AG09319 (cell line): ENCODE measurements around the gene SLC25A13.

ENCODE experiments used
- DNase-seq: peaks from one replicate; pipeline ENCODE4 v3.0.0-alpha.2; 2010; ENCODE audit warnings: low read depth; ENCODE audit errors: extremely low read depth
- TF ChIP-seq, protein P1 (sequence below): IDR thresholded peaks from 2 replicates; pipeline ENCODE4 v1.5.1; 2011; ENCODE audit warnings: low read depth, mild to moderate bottlenecking, inconsistent platforms, low read length, moderate library complexity

The SLC25A13 gene

DNA sequence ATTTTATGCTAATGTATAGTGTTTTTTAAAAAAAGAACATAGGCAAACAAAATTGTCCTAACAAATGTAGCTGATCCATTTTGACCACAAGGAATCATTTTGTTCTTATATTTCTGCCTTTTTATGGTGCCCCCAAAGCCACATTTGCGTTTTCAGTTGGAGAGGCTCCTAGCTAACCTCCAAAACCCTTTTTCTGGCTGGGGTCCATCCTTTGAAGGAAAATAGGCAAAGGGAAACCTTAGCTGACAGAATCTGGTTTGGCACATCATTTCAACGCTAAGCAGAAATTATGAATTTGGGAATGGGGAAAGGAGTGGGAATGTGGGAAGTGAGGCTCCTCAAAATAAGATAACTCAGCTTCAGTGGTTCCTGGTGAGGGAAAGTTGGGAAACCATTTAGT is 25.6 kb upstream of the SLC25A13 start:
- TF ChIP-seq, protein P1, sequence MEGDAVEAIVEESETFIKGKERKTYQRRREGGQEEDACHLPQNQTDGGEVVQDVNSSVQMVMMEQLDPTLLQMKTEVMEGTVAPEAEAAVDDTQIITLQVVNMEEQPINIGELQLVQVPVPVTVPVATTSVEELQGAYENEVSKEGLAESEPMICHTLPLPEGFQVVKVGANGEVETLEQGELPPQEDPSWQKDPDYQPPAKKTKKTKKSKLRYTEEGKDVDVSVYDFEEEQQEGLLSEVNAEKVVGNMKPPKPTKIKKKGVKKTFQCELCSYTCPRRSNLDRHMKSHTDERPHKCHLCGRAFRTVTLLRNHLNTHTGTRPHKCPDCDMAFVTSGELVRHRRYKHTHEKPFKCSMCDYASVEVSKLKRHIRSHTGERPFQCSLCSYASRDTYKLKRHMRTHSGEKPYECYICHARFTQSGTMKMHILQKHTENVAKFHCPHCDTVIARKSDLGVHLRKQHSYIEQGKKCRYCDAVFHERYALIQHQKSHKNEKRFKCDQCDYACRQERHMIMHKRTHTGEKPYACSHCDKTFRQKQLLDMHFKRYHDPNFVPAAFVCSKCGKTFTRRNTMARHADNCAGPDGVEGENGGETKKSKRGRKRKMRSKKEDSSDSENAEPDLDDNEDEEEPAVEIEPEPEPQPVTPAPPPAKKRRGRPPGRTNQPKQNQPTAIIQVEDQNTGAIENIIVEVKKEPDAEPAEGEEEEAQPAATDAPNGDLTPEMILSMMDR = no peak
- no peak for DNase-seq

DNA sequence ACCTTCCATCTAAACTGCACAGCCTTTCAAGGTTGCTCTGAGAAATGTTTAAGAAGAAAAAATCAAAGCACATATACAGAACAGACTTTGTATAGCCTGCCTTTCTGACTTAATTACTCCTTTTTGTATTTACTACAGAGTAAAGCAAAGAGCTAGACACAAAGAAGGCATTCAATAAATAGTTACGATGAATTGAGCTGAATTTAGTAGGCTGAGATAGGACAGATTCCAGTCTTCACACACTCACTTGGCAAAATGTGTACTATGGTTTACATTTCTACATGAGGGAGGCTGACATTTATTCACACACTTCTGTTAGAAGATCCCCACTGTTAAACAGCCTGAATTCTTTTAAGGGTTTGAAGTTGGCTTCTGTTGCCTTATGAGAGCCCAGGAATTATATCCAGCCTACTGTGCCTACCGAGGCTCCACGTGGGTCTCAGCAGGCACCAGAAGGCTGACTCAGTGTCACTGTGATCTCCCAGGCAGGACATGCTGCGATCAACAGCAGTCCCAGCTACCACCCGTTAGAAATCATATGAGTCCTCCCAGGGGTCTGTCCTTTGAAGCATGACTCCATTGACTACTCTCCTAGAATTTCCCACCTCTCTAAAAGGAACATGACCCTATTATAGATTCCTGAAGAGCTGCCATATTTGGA is 24.5 kb upstream of the SLC25A13 start:
- TF ChIP-seq, protein P1 = no peak
- DNase-seq = no peak

DNA sequence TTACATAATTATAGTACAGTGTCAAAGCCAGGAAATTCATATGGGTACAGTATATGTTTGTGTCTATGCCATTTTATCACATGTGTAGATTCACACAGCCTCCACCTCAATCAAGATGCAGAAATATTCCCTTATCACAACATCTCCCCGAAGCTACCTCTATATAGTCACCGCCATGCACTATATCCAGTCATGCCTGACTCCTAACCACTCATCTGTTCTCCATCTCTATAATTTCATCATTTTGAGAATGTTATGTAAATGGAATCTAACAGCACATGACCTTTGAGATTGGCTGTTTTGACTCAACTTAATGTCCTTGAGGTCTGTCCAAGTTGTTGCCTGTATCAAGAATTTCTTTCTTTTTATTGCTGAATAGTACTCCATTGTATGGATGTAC is 22.3 kb upstream of the SLC25A13 start:
- DNase-seq = no peak
- TF ChIP-seq, protein P1 = no peak

GRCh38 chr7:96342049-96342448 is 20.2 kb upstream of the SLC25A13 start:
- TF ChIP-seq, protein P1 = no peak
- DNase-seq = no peak

GRCh38 chr7:96337519-96337918 is 15.6 kb upstream of the SLC25A13 start:
- TF ChIP-seq, protein P1 = no peak
- DNase-seq = no peak

GRCh38 chr7:96332325-96332724 is 10.4 kb upstream of the SLC25A13 start:
- TF ChIP-seq, protein P1 = no peak
- no peak for DNase-seq

- TF ChIP-seq, protein P1 = no peak
- DNase-seq = no peak
These were observed 9.9 kb upstream of the SLC25A13 start for GRCh38 chr7:96331775-96332174.
